ENCODE results near the gene ALKBH2.

Gene ALKBH2

DNA sequence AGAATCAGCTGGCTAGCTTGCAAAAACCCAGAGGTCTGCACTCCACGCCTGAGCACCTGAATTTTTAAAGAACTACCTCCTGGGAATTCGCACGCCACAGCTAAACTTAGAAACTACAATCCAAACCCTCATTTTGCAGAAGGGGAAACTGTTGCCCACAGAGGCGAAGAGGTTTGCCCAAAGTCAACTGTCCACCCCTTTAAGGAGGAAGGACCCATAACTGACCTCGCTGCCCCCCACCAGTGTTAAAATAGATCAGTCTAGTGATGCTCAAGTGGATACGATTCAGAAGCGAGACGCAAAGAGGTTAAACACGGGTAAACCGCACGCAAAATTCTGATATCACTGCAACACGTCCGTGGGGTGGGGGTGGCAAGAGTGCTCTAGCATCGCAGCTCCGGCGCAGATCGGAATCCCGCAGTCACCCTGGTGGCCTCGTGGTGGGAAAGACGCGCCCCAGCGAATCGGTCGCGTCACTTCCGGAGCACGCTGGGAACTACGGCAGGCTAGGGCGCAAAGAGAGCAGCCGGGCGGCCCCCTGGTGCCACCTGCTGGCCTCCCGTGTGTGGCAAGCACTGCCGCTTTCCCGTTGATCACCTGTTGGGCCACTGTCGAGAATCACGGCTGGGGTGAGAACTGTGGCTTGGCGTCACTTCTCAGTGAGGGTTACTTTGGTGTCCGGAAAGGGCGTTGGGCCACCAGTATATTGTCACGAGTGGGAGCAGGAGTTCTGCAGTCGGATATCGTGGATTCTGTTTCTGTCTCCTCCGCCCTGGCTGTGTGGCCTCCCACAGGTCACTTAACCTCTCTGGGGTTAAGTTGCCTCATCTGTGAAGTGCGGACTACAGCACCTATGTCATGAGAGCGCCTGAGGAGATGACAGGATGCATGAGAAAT, at the start of gene ALKBH2:
TSS of gene ALKBH2 (minus strand) at position 451 of the 897 bp plus-strand sequence. CDS start 686 bp downstream, outside the sequence.
- TF ChIP-seq REST (IDR thresholded peaks at IDR 0.05; ENCODE audit: low read depth) (no peak), TAF1 (IDR thresholded peaks at IDR 0.05; ENCODE audit: low read depth) (peak; percentile 52; the same call in 1 of the 2 replicates), NFIC (IDR thresholded peaks at IDR 0.05) (no peak), YY1 (IDR thresholded peaks at IDR 0.05; ENCODE audit: low read depth) (peak; percentile 49; the same call in 1 of the 2 replicates), CREB1 (IDR thresholded peaks at IDR 0.05; ENCODE audit: low read depth) (peak; percentile 81), MAX (IDR thresholded peaks at IDR 0.05) (peak; percentile 100), TEAD4 (IDR thresholded peaks at IDR 0.05) (peak; percentile 58), FOXM1 (IDR thresholded peaks at IDR 0.05; ENCODE audit: borderline replicate concordance, low read depth) (no peak), TCF12 (IDR thresholded peaks at IDR 0.05; ENCODE audit: low read depth) (peak; percentile 57), CEBPB (IDR thresholded peaks at IDR 0.05) (peak; percentile 15; the same call in 1 of the 2 replicates), RAD21 (IDR thresholded peaks at IDR 0.05; ENCODE audit: low read depth) (peak; percentile 96), EP300 (IDR thresholded peaks at IDR 0.05; ENCODE audit: borderline replicate concordance) (peak; percentile 49; the same call in 1 of the 2 replicates), ZBTB7A (IDR thresholded peaks at IDR 0.05; ENCODE audit: low read depth) (no peak), EGR1 (IDR thresholded peaks at IDR 0.05) (no peak)
- TF ChIP-seq, protein P1, sequence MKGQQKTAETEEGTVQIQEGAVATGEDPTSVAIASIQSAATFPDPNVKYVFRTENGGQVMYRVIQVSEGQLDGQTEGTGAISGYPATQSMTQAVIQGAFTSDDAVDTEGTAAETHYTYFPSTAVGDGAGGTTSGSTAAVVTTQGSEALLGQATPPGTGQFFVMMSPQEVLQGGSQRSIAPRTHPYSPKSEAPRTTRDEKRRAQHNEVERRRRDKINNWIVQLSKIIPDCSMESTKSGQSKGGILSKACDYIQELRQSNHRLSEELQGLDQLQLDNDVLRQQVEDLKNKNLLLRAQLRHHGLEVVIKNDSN (IDR thresholded peaks at IDR 0.05): peak; percentile 62; the same call in 1 of the 2 replicates

- TF ChIP-seq NFIC (IDR thresholded peaks at IDR 0.05) (no peak), TCF12 (IDR thresholded peaks at IDR 0.05; ENCODE audit: low read depth) (no peak), RAD21 (IDR thresholded peaks at IDR 0.05; ENCODE audit: low read depth) (no peak), CEBPB (IDR thresholded peaks at IDR 0.05) (no peak), REST (IDR thresholded peaks at IDR 0.05; ENCODE audit: low read depth) (no peak), EP300 (IDR thresholded peaks at IDR 0.05; ENCODE audit: borderline replicate concordance) (no peak), EGR1 (IDR thresholded peaks at IDR 0.05) (no peak), FOXM1 (IDR thresholded peaks at IDR 0.05; ENCODE audit: borderline replicate concordance, low read depth) (no peak), CREB1 (IDR thresholded peaks at IDR 0.05; ENCODE audit: low read depth) (no peak), ZBTB7A (IDR thresholded peaks at IDR 0.05; ENCODE audit: low read depth) (no peak), TAF1 (IDR thresholded peaks at IDR 0.05; ENCODE audit: low read depth) (no peak), TEAD4 (IDR thresholded peaks at IDR 0.05) (no peak)
- TF ChIP-seq, protein P1 (IDR thresholded peaks at IDR 0.05): no peak
Observed at GRCh38 chr12:109140560-109140959, 47.3 kb upstream of the ALKBH2 start.

DNA sequence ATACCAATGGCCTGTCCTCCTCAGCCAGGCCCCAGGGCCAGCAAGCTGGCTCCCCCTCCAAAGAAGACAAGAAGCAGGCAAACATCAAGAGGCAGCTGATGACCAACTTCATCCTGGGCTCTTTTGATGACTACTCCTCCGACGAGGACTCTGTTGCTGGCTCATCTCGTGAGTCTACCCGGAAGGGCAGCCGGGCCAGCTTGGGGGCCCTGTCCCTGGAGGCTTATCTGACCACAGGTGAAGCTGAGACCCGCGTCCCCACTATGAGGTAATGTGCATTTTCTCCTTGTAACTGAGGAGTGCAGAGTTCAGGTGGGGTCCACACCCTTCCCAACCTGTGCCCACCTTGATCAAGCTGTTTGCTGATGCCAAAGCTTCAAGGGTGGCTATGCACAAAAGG, 46.5 kb upstream of the ALKBH2 start:
- no peak for TF ChIP-seq YY1 (IDR thresholded peaks at IDR 0.05; ENCODE audit: low read depth)
- TF ChIP-seq MAX (IDR thresholded peaks at IDR 0.05): no peak
- no peak for TF ChIP-seq ZBTB7A (IDR thresholded peaks at IDR 0.05; ENCODE audit: low read depth)
- TF ChIP-seq, protein P1 (IDR thresholded peaks at IDR 0.05): no peak
- no peak for TF ChIP-seq TAF1 (IDR thresholded peaks at IDR 0.05; ENCODE audit: low read depth)
- no peak for TF ChIP-seq NFIC (IDR thresholded peaks at IDR 0.05)
- no peak for TF ChIP-seq EGR1 (IDR thresholded peaks at IDR 0.05)
- TF ChIP-seq REST (IDR thresholded peaks at IDR 0.05; ENCODE audit: low read depth): no peak
- no peak for TF ChIP-seq CREB1 (IDR thresholded peaks at IDR 0.05; ENCODE audit: low read depth)
- TF ChIP-seq FOXM1 (IDR thresholded peaks at IDR 0.05; ENCODE audit: borderline replicate concordance, low read depth): no peak
- no peak for TF ChIP-seq EP300 (IDR thresholded peaks at IDR 0.05; ENCODE audit: borderline replicate concordance)
- no peak for TF ChIP-seq CEBPB (IDR thresholded peaks at IDR 0.05)
- TF ChIP-seq TCF12 (IDR thresholded peaks at IDR 0.05; ENCODE audit: low read depth): no peak
- TF ChIP-seq RAD21 (IDR thresholded peaks at IDR 0.05; ENCODE audit: low read depth): no peak
- no peak for TF ChIP-seq TEAD4 (IDR thresholded peaks at IDR 0.05)
